ENCODE results near the gene PIGA. TPM values are rescaled to one million over a fixed set of nuclear protein-coding genes. Genes with fewer than 3 reads are reported as not detected.
A peak's percentile ranks its signal among the peaks of the same experiment; 100 is the strongest.
"Not testable (repeated sequence)": the region's sequence is repeated elsewhere in the genome, so short reads cannot be mapped to it uniquely, and the experiment has no call there.

The PIGA gene
- total RNA-seq, 2 donors from 2014 or later: 12.6 to 21.6 TPM

DNA sequence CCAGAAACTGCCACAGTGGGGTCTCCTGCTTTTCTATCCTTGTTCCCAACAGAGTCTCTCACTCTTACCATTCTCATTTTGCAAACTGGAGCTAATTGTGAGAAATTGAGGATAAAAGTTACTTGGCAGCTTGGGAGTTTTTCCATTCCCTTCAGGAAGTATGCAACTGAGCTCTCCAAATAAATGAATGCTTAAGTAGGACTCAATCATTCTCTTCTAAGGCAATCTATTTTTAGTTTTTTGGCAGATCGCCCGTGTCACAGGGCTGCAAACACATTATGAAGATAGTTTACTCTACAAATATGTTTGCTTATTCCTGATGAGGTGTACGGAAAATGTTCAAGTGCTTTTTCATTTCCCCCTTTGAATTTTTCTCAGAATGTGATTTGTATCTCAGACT lies 25.2 kb downstream of the PIGA start:
- peaks cover 2% of the 10 kb centered on the region for H3K27me3 Mint-ChIP-seq (ENCODE audit: insufficient read depth)
- H3K4me3 ChIP-seq (ENCODE audit: low read length): no peak overlapping the region
- no peak for DNase-seq
- no peak overlapping the region for H3K4me3 Mint-ChIP-seq
- no peaks in the 10 kb centered on the region for H3K27me3 ChIP-seq (ENCODE audit: control insufficient read depth, insufficient read depth, low read length, poor library complexity, severe bottlenecking)
- H3K9me3 ChIP-seq (ENCODE audit: control insufficient read depth, low read length): no peaks in the 10 kb centered on the region
- no peak overlapping the region for H3K27ac Mint-ChIP-seq
- H3K27ac ChIP-seq (ENCODE audit: low read depth, low read length): no peak overlapping the region
- TF ChIP-seq, protein P1, sequence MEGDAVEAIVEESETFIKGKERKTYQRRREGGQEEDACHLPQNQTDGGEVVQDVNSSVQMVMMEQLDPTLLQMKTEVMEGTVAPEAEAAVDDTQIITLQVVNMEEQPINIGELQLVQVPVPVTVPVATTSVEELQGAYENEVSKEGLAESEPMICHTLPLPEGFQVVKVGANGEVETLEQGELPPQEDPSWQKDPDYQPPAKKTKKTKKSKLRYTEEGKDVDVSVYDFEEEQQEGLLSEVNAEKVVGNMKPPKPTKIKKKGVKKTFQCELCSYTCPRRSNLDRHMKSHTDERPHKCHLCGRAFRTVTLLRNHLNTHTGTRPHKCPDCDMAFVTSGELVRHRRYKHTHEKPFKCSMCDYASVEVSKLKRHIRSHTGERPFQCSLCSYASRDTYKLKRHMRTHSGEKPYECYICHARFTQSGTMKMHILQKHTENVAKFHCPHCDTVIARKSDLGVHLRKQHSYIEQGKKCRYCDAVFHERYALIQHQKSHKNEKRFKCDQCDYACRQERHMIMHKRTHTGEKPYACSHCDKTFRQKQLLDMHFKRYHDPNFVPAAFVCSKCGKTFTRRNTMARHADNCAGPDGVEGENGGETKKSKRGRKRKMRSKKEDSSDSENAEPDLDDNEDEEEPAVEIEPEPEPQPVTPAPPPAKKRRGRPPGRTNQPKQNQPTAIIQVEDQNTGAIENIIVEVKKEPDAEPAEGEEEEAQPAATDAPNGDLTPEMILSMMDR (conservative IDR thresholded peaks at IDR 0.05): no peak
- no peaks in the 10 kb centered on the region for H3K4me1 Mint-ChIP-seq
- no CpG with 5 or more reads among the region's 3 CpGs for WGBS, 2 experiments (ENCODE audit: insufficient coverage in 1 of 2, insufficient read length in 1 of 2)
- no peak overlapping the region for H3K9ac ChIP-seq (ENCODE audit: extremely low read depth, low read length, poor library complexity, severe bottlenecking)
- H3K4me1 ChIP-seq (ENCODE audit: control insufficient read depth, insufficient read depth, low read length): no peaks in the 10 kb centered on the region
- H3K9me3 Mint-ChIP-seq: peaks cover 2% of the 10 kb centered on the region
- H3K36me3 Mint-ChIP-seq (ENCODE audit: low read depth): no peaks in the 10 kb centered on the region
- H3K36me3 ChIP-seq (ENCODE audit: control insufficient read depth, insufficient read depth, low read length): no peaks in the 10 kb centered on the region

GRCh38 chrX:15305899-15306298 lies 29.4 kb downstream of the PIGA start:
- H3K4me3 Mint-ChIP-seq; H3K36me3 ChIP-seq (ENCODE audit: control insufficient read depth, insufficient read depth, low read length); H3K27me3 Mint-ChIP-seq (ENCODE audit: insufficient read depth); DNase-seq; H3K4me1 Mint-ChIP-seq; H3K9ac ChIP-seq (ENCODE audit: extremely low read depth, low read length, poor library complexity, severe bottlenecking); H3K9me3 ChIP-seq (ENCODE audit: control insufficient read depth, low read length); H3K4me1 ChIP-seq (ENCODE audit: control insufficient read depth, insufficient read depth, low read length); H3K9me3 Mint-ChIP-seq; H3K27me3 ChIP-seq (ENCODE audit: control insufficient read depth, insufficient read depth, low read length, poor library complexity, severe bottlenecking); H3K27ac ChIP-seq (ENCODE audit: low read depth, low read length); H3K27ac Mint-ChIP-seq; H3K36me3 Mint-ChIP-seq (ENCODE audit: low read depth); H3K4me3 ChIP-seq (ENCODE audit: low read length): not testable (repeated sequence)
- WGBS, 2 experiments (ENCODE audit: insufficient coverage in 1 of 2, insufficient read length in 1 of 2): 100% methylated on average over 2 of the region's 3 CpGs; no CpG with 5 or more reads in 1 of the 2 experiments

DNA sequence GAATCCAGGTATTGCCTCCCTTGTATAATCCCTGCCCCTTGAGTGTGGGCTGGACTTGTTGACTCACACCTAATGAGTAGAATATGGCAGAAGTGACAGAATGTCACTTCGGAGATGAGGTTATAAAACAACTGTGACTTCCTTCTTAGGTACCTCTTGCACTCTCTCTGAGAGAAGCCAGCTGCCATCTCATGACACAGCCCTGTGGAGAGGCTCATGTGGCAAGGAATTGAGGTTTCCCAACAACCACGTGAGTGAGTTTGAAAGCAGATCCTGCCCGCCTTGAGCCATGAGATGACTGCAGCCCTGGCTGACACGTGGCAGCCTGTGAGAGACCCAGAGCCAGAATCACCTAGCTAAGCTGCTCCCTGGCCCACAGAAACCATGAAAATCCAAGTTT lies 33.4 kb downstream of the PIGA start:
- WGBS, 2 experiments (ENCODE audit: insufficient coverage in 1 of 2, insufficient read length in 1 of 2): 85% methylated on average over 4 of the region's 4 CpGs; no CpG with 5 or more reads in 1 of the 2 experiments
- H3K4me1 Mint-ChIP-seq: no peaks in the 10 kb centered on the region
- H3K36me3 Mint-ChIP-seq (ENCODE audit: low read depth): no peaks in the 10 kb centered on the region
- H3K27me3 Mint-ChIP-seq (ENCODE audit: insufficient read depth): no peaks in the 10 kb centered on the region
- peak; percentile 46 for DNase-seq
- Histone ChIP-seq H3K4me3 (ENCODE audit: low read length) (no peak overlapping the region), H3K27me3 (ENCODE audit: control insufficient read depth, insufficient read depth, low read length, poor library complexity, severe bottlenecking) (no peaks in the 10 kb centered on the region), H3K4me1 (ENCODE audit: control insufficient read depth, insufficient read depth, low read length) (no peaks in the 10 kb centered on the region), H3K36me3 (ENCODE audit: control insufficient read depth, insufficient read depth, low read length) (no peaks in the 10 kb centered on the region), H3K9ac (ENCODE audit: extremely low read depth, low read length, poor library complexity, severe bottlenecking) (no peak overlapping the region), H3K9me3 (ENCODE audit: control insufficient read depth, low read length) (no peaks in the 10 kb centered on the region), H3K27ac (ENCODE audit: low read depth, low read length) (no peak overlapping the region)
- no peak overlapping the region for H3K27ac Mint-ChIP-seq
- TF ChIP-seq, protein P1 (conservative IDR thresholded peaks at IDR 0.05): no peak
- no peaks in the 10 kb centered on the region for H3K9me3 Mint-ChIP-seq
- H3K4me3 Mint-ChIP-seq: no peak overlapping the region

Measured in endodermal cell (in vitro differentiated cells).